HEK293 (cell line): ENCODE data around the gene LHB.
"Not testable (repeated sequence)": the region's sequence is repeated elsewhere in the genome, so short reads cannot be mapped to it uniquely, and the experiment has no call there.

Experiments used
- CTCF ChIA-PET: fragments of 350-600 bp; formaldehyde crosslinking; extraction: SDS; loops from one replicate; lab custom pipeline; 2021; ENCODE audit warnings: antibody characterized with exemption; lab: Yijun Ruan, JAX
- POLR2A ChIA-PET: fragments of 300-600 bp; formaldehyde crosslinking; extraction: SDS; loops from one replicate; lab custom pipeline; 2020; ENCODE audit warnings: antibody characterized with exemption, inconsistent platforms; lab: Yijun Ruan, JAX
- H3K27ac ChIP-seq: fragments of 200-500 bp; sonication (Bioruptor generic); 2 replicates; pipeline ENCODE4 v1.5.1; 2014; ENCODE audit warnings: low read depth, low read length, control low read depth, inconsistent platforms; ENCODE audit errors: extremely low read depth
- H3K36me3 ChIP-seq, 2 experiments: fragments of 200-500 bp in 1 of 2; sonication (Bioruptor generic) in 1 of 2; 1 replicate in 1 of 2; 2 replicates in 1 of 2; pipeline ENCODE4 v1.5.1; 2014 to 2017; ENCODE audit warnings: inconsistent platforms in 2 of 2, low read length in 2 of 2; ENCODE audit not compliant: control insufficient read depth in 2 of 2, insufficient read depth in 1 of 2
- H3K4me1 ChIP-seq: fragments of 200-500 bp; sonication (Bioruptor generic); 2 replicates; pipeline ENCODE4 v1.5.1; 2014; ENCODE audit warnings: mild to moderate bottlenecking, low read length, inconsistent platforms; ENCODE audit not compliant: control insufficient read depth, insufficient read depth
- H3K4me3 ChIP-seq: 2 replicates; pipeline ENCODE4 v1.5.1; 2011; ENCODE audit warnings: low read depth, mild to moderate bottlenecking, control low read depth, low read length, moderate library complexity
- H3K9me3 ChIP-seq: fragments of 200-500 bp; sonication (Bioruptor generic); 2 replicates; pipeline ENCODE4 v1.5.1; 2014; ENCODE audit warnings: low read depth, low read length, inconsistent platforms; ENCODE audit not compliant: control insufficient read depth, insufficient read depth
- AEBP2 ChIP-seq: fragments of 450-650 bp; formaldehyde crosslinking; IDR thresholded peaks from 2 replicates; pipeline ENCODE4 v1.5.1; 2016; ENCODE audit warnings: missing biosample characterization, missing genetic modification characterization, borderline replicate concordance
- BCL11B ChIP-seq: fragments of 450-650 bp; formaldehyde crosslinking; IDR thresholded peaks from 2 replicates; pipeline ENCODE4 v1.5.1; 2016; ENCODE audit warnings: low read depth, missing biosample characterization, missing genetic modification characterization
- GLIS1 ChIP-seq: fragments of 450-650 bp; formaldehyde crosslinking; IDR thresholded peaks from 2 replicates; pipeline ENCODE4 v1.5.1; 2016; ENCODE audit warnings: missing biosample characterization, missing genetic modification characterization
- KLF1 ChIP-seq: fragments of 450-650 bp; formaldehyde crosslinking; IDR thresholded peaks from 2 replicates; pipeline ENCODE4 v1.5.1; 2016; ENCODE audit warnings: missing biosample characterization, missing genetic modification characterization
- KLF8 ChIP-seq: fragments of 450-650 bp; formaldehyde crosslinking; IDR thresholded peaks from 2 replicates; pipeline ENCODE4 v1.5.1; 2016; ENCODE audit warnings: missing biosample characterization, missing genetic modification characterization
- SP2 ChIP-seq: fragments of 450-650 bp; formaldehyde crosslinking; IDR thresholded peaks from 2 replicates; pipeline ENCODE4 v1.5.1; 2016; ENCODE audit warnings: missing biosample characterization, missing genetic modification characterization
- SP7 ChIP-seq: fragments of 450-650 bp; formaldehyde crosslinking; IDR thresholded peaks from 2 replicates; pipeline ENCODE4 v1.5.1; 2016; ENCODE audit warnings: missing biosample characterization, missing genetic modification characterization
- TSHZ1 ChIP-seq: fragments of 450-650 bp; formaldehyde crosslinking; IDR thresholded peaks from 2 replicates; pipeline ENCODE4 v1.5.1; 2016; ENCODE audit warnings: missing biosample characterization, missing genetic modification characterization, borderline replicate concordance
- ZBTB49 ChIP-seq: fragments of 450-650 bp; formaldehyde crosslinking; IDR thresholded peaks from 2 replicates; pipeline ENCODE4 v1.5.1; 2016; ENCODE audit warnings: missing biosample characterization, missing genetic modification characterization, low read depth
- ZFHX2 ChIP-seq: fragments of 450-650 bp; formaldehyde crosslinking; conservative IDR thresholded peaks from 2 replicates; pipeline ENCODE4 v1.5.1; 2016; ENCODE audit warnings: missing biosample characterization, missing genetic modification characterization
- ZFP37 ChIP-seq: fragments of 450-650 bp; formaldehyde crosslinking; IDR thresholded peaks from 2 replicates; pipeline ENCODE4 v1.5.1; 2016; ENCODE audit warnings: missing biosample characterization, missing genetic modification characterization
- ZIC2 ChIP-seq: fragments of 450-650 bp; formaldehyde crosslinking; IDR thresholded peaks from 2 replicates; pipeline ENCODE4 v1.5.1; 2016; ENCODE audit warnings: missing biosample characterization, missing genetic modification characterization
- ZNF274 ChIP-seq, 2 experiments: fragments of 200-500 bp in 1 of 2; fragments of 450-650 bp in 1 of 2; sonication (Bioruptor generic) in 1 of 2; formaldehyde crosslinking in 1 of 2; IDR thresholded peaks; 2 replicates each; pipeline versions ENCODE4 v1.5.1 to v1.6.1; 2014 to 2016; ENCODE audit warnings: borderline replicate concordance in 1 of 2, inconsistent platforms in 1 of 2, low read length in 1 of 2, missing biosample characterization in 1 of 2, missing genetic modification characterization in 1 of 2
- ZNF335 ChIP-seq: fragments of 450-650 bp; formaldehyde crosslinking; conservative IDR thresholded peaks from 2 replicates; pipeline ENCODE4 v1.5.1; 2016; ENCODE audit warnings: missing biosample characterization, missing genetic modification characterization
- ZNF394 ChIP-seq: fragments of 450-650 bp; formaldehyde crosslinking; IDR thresholded peaks from 2 replicates; pipeline ENCODE4 v1.5.1; 2016; ENCODE audit warnings: missing biosample characterization, missing genetic modification characterization, mild to moderate bottlenecking, moderate library complexity, borderline replicate concordance
- ZNF48 ChIP-seq: fragments of 450-650 bp; formaldehyde crosslinking; IDR thresholded peaks from 2 replicates; pipeline ENCODE4 v1.5.1; 2016; ENCODE audit warnings: missing biosample characterization, missing genetic modification characterization
- ZNF530 ChIP-seq: fragments of 450-650 bp; formaldehyde crosslinking; IDR thresholded peaks from 2 replicates; pipeline ENCODE4 v1.5.1; 2016; ENCODE audit warnings: low read depth, missing biosample characterization, missing genetic modification characterization
- ZXDB ChIP-seq: fragments of 450-650 bp; formaldehyde crosslinking; IDR thresholded peaks from 2 replicates; pipeline ENCODE4 v1.5.1; 2016; ENCODE audit warnings: missing biosample characterization, missing genetic modification characterization

LHB gene

GRCh38 chr19:49019242-49019932, 2.5 kb upstream of the LHB start (continued):
- peak; percentile 28; the same call in 1 of the 2 replicates for TF ChIP-seq KLF1 (tag by site-specific recombination)
- TF ChIP-seq KLF8 (tag by site-specific recombination) = peak; percentile 19; the same call in 1 of the 2 replicates
- TF ChIP-seq SP2 (tag by site-specific recombination) = peak; percentile 44; the same call in 1 of the 2 replicates
- TF ChIP-seq ZNF335 (tag by site-specific recombination) = peak; percentile 39; the same call in 1 of the 2 replicates
- TF ChIP-seq ZIC2 (tag by site-specific recombination) = peak; percentile 34; the same call in 1 of the 2 replicates

GRCh38 chr19:49018388-49019241, 1.7 kb upstream of the LHB start:
- ChIA-PET CTCF (interaction anchor here (0.7 to 3.1 kb wide), 17 partner anchors 10 to 230 kb away, joined by 3 to 26 read pairs (median 4); partner anchors contain the start of genes CGB2, GYS1 and RUVBL2), POLR2A (interaction anchor here (1.2 to 3.4 kb wide), 5 partner anchors 19 to 39 kb away, joined by 3 to 20 read pairs (median 5); partner anchors contain the start of genes GYS1 and RUVBL2)
- H3K36me3 ChIP-seq = peaks cover 4 to 27% of the 10 kb centered on the region in 2 experiments; a peak in 2 of 3 replicates
- H3K4me3 ChIP-seq, H3K9me3 ChIP-seq, H3K27ac ChIP-seq, H3K4me1 ChIP-seq: not testable (repeated sequence)

GRCh38 chr19:49017666-49018351, 918 bp upstream of the LHB start:
- no peaks in the 10 kb centered on the region for H3K9me3 ChIP-seq
- no peak overlapping the region; the same call in 1 of the 2 replicates for H3K27ac ChIP-seq
- ChIA-PET POLR2A (interaction anchor here (0.6 to 1.6 kb wide), 3 partner anchors 24 to 1583 kb away, joined by 5 to 8 read pairs (median 7); partner anchors contain the start of genes GYS1 and RUVBL2), CTCF (interaction anchor here (0.6 to 3.1 kb wide), 12 partner anchors 9 to 229 kb away, joined by 3 to 26 read pairs (median 4); partner anchors contain the start of gene CGB2)
- H3K36me3 ChIP-seq = peaks cover 8 to 32% of the 10 kb centered on the region in 2 experiments; a peak in 2 of 3 replicates
- H3K4me3 ChIP-seq = peak overlapping the region; percentile 24
- peaks cover 8% of the 10 kb centered on the region for H3K4me1 ChIP-seq
- TF ChIP-seq TSHZ1 (tag by site-specific recombination) = no peak
- no peak for TF ChIP-seq AEBP2 (tag by site-specific recombination)
- no peak for TF ChIP-seq ZFP37 (tag by site-specific recombination)
- TF ChIP-seq ZNF530 (tag by site-specific recombination) = no peak
- TF ChIP-seq ZBTB49 = no peak
- TF ChIP-seq BCL11B = 0 out of 2 replicates have a peak, but pooled peaks have one; percentile 20
- TF ChIP-seq SP7 = peak; percentile 26; the same call in 1 of the 2 replicates
- TF ChIP-seq ZXDB (tag by site-specific recombination) = peak; percentile 72
- TF ChIP-seq ZNF394 (tag by site-specific recombination) = no peak
- no peak for TF ChIP-seq ZNF274 (IDR thresholded peaks at IDR 0.05; ENCODE audit: low read length)
- no peak for TF ChIP-seq ZNF274 (tag by site-specific recombination; IDR thresholded peaks at IDR 0.05; ENCODE audit: borderline replicate concordance)
- peak; percentile 60 for TF ChIP-seq ZNF335 (tag by site-specific recombination)
- TF ChIP-seq GLIS1 (tag by site-specific recombination) = peak; percentile 49
- no peak for TF ChIP-seq ZNF48 (tag by site-specific recombination)
- peak; percentile 86 for TF ChIP-seq ZFHX2 (tag by site-specific recombination)
